Hepatic stellate cell (primary cell): ENCODE data around the gene SNRPN.
"Not testable (repeated sequence)": the region's sequence is repeated elsewhere in the genome, so short reads cannot be mapped to it uniquely, and the experiment has no call there.

ENCODE experiments used
- DNase-seq: peaks from one replicate; pipeline ENCODE4 v3.0.0; 2011; ENCODE audit warnings: low spot score

SNRPN gene

DNA sequence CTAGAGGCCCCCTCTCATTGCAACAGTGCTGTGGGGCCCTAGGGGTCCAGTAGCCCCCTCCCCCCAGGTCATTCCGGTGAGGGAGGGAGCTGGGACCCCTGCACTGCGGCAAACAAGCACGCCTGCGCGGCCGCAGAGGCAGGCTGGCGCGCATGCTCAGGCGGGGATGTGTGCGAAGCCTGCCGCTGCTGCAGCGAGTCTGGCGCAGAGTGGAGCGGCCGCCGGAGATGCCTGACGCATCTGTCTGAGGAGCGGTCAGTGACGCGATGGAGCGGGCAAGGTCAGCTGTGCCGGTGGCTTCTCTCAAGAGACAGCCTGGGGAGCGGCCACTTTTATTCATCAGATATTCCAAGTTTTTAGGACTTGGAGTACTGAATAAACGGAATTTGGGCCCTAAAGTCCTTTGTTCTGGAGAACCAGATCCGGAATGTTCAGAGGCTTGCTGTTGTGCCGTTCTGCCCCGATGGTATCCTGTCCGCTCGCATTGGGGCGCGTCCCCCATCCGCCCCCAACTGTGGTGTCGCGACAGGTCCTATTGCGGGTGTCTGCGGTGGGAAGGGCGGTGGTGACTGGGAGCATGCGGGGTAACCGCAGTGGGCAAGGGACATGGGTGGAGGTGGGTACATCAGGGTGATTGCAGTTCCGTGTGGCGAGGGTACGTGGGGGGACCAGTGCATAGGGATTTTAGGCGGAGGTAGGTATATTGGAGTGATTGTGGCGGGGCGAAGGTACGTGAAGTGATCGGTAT lies at the start of gene SNRPN, which contains the start of gene SNURF:
Gene SNRPN (plus strand): TSS at position 205 of the 748 bp plus-strand sequence. CDS start 19,467 bp downstream, outside the sequence.
Gene SNURF (plus strand): TSS at position 205 of the 748 bp plus-strand sequence. CDS start 62 bp downstream, at position 267.
- DNase-seq = peak; percentile 59

DNA sequence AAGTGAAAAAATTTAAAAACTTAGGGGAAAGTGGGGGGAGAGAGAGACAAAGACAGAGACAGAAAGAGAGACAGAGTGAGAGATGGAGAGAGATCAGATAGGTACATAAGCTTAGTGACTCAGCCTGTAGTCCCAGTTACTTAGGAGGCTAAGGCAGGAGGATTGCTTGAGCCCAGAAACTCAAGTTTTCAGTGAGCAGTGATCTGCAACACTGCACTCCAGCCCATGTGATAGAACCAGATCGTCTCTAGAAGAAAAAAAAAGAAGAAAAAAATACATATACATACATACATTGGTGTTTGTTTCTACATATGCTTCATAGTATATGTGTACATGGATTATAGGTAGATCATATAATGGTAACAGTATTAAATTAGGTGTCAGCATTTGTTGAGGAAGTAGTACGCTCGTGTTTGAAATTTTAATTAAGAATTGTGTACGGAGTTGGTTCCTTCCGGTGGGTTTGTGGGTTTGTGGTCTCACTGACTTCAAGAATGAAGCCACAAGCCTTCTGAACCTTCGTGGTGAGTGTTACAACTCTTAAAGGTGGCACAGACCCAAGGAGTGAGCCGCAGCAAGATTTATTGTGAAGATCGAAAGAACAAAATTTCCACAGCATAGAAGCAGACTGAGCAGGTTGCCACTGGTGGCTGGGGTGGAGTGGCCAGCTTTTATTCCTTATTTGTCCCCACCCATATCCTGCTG lies 38.3 kb upstream of the SNRPN start:
- DNase-seq = no peak

DNA sequence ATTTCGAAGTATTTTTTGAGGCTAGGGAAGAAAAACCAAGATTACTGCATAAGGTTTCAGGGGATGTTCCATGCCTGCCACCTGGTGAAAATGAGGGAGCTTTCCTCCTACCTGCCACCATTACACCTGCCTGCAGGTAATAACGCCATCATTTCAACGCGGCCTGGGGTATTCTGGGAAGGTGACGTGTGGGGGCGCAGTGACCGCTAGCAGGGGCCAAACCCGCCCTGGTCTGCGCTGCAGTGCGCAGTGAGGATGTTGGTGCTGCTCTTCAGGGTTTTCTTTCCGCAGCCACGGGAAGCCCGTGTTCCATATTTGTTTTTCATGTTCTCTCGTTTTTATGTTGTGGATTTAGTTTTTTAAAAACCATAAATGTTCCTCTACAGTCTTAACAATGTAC lies 37.4 kb upstream of the SNRPN start:
- no peak for DNase-seq

DNA sequence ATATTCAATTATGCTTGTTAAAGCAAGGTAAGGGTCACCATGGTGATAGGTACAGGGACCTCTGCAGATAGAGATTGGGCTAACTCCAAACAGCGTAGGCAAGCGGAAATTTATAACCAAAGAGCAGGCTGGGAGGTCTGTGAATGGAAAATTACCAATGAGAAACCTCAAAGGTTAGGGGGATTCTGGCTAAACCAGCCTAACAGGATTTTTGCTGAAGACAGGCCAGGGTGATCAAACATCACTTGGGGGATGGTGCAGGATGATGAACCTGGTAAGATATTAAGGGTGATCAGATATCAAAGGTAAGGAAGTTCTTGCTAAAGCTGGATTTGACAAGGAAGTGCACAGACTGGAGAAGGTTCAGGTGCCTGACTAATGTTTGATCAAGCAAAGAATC lies 35.3 kb upstream of the SNRPN start:
- DNase-seq = no peak

DNA sequence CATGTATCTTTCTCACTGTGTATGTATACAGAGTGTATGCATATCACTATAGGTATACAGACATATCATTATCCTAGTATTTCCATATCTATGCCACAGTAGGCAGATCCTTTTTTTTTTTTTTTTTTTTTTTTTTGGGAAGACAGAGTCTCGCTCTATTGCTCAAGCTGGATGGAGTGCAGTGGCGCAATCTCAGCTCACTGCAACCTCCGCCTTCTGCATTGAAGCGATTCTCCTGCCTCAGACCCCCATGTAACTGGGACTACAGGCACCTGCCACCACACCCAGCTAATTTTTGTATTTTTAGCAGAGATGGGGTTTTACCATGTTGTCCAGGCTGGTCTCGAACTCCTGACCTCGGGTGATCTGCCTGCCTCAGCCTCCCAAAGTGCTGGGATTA lies 32.0 kb upstream of the SNRPN start:
- DNase-seq = not testable (repeated sequence)

DNA sequence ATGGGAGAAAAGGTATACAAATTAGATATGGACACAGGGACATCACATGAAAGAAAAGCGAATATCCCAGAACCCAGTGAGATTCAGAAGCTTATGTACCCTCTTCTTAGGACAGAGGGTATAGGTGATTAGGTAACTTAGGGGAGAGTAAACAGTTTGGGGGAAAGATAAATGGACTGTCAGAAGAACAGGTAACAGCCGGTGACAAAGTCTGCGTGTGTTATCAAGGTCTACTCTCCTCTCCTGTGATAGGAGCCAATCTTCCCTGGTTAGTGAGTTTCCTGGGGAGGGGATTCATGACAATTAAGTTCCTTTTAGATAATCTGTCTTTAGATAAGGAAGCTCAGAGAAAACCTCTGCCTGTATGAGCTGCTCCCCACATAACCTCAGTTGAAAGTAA lies 30.6 kb upstream of the SNRPN start:
- no peak for DNase-seq

DNA sequence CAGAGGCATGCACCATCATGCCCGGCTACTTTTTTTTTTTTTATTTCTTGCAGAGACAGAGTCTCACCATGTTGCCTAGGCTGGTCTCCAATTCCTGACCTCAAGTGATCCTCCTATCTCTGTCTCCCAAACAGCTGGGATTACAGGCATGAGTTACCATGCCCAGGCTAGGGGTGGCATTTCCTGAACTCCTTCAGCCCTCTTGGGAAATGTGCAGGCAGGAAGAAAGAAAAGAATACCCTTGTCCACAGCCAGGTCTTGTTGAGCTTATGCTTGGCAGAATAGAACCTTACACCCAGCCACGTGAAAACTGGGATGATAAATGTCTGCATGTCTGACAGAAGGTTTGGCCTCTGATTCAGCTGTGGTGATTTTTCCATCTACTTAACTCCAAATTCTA lies 30.2 kb upstream of the SNRPN start:
- DNase-seq = no peak

DNA sequence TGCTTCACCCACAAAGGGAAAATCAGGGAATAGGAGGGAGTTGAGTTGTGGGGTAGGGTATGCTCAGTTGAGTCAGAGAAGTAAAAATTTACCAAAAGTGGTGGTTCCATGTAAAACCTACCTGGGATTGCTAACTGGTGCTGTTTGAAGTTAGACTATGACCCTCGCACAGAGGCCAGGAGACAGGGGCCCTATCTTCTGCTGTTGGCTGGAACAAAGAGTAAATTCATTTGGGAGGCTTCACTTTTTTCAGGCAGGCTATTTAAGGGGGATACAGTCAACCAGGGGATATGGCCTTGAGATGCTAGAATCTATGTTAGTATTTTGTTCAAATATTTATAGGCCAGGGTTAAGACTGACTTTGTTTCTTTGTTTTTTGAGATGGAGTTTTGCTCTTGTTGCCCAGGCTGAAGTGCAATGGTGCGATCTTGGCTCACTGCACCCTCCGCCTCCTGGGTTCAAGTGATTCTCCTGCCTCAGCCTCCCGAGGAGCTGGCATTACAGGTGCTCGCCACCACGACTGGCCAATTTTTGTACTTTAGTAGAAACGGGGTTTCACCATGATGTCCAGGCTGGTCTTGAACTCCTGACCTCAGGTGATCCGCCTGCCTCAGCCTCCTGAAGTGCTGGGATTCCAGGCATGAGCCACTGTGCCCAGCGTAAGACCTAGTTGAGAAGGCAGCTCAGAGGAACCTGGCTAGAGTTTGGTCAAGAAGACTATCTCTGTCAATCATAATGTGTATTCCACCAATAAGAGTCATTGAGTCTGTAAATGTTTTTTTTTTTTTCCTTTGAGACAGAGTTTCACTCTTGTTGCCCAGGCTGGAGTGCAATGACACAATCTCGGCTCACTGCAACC lies 22.7 kb upstream of the SNRPN start:
- DNase-seq = not testable (repeated sequence)

DNA sequence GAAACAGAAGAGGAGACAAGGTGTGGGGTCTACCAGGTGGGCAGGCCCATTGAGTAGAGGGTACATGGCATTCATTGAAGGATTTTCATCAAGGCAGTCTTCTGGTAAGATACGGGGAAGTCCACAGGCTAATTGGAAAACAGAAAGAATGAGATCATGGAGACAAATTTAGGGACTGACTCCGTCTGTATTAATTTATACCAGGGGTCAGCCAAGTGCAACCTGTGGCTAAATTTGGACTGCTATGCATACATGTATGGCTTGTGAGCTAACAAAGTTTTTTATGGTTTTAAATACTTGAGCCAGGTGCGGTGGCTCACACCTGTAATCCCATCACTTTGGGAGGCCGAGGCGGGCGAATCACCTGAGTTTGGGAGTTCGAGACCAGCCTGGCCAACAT lies 21.1 kb upstream of the SNRPN start:
- no peak for DNase-seq

DNA sequence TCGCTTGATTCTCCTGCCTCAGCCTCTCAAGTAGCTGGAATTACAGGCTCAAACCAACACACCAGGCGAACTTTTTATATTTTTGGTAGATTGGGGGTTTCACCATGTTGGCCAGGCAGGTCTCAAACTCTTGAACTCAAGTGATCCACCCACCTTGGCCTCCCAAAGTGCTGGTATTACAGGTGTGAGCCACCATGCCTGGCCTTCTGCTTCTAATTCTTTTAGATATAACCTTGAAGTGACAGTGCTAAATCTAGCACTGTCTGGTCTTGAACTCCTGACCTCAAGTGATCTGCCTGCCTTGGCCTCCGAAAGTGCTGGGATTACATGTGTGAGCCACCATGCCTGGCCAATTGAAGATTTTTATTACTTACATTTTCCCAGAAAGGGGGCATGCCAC lies 16.6 kb upstream of the SNRPN start:
- not testable (repeated sequence) for DNase-seq

DNA sequence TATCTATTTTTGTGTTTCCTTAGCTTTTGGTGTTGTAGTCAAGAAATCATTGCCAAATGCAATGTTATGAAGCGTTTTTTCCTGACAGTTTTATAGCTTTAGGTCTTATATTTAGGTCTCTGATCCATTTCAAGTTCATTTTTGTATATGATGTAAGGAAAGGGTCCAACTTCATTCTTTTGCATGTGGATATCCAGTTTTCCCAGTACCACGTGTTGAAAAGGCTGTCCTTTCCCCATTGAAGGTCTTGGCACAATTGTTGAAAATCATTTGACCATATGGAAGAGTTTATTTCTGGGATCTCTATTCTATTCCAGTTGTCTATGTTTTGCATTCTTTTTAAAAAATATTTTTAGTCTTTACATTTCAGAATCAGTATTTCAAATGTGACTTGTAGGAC lies 14.6 kb upstream of the SNRPN start:
- no peak for DNase-seq

DNA sequence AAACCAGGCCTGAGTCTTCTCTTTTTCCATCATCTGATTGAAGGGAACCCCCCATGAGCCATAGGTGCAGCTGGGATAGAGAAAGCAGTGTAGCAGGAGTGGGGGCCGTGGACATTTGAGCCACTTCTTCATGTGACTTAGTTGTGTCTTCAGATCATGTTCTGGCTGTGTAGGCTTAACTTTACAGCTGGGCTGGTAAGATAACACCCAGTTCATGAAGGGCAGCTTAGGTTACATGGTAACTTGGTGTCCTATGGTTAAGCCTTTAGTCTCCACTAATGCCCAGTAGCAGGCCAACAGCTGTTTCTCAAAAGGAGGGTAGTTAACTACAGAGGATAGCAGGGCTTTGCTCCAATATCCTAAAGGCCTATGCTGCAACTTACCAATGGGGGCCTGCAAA lies 11.4 kb upstream of the SNRPN start:
- DNase-seq = no peak

DNA sequence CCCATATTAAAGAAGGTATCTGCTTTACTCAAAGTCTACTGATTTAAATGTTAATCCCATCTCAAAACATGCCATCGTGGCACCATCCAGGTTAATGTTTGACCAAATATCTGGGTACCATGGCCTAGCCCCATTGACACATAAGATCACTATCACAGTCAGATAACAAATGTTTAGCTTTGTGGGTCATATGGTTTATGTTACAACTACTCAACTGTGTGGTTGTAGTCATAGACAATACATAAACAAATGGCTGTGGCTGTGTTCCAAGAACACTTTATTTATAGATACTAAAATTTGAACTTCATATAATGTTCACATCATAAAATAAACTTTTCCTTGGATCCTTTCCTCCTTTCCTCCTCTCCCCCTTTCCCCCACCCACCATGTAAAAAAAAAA lies 9.8 kb upstream of the SNRPN start:
- no peak for DNase-seq

DNA sequence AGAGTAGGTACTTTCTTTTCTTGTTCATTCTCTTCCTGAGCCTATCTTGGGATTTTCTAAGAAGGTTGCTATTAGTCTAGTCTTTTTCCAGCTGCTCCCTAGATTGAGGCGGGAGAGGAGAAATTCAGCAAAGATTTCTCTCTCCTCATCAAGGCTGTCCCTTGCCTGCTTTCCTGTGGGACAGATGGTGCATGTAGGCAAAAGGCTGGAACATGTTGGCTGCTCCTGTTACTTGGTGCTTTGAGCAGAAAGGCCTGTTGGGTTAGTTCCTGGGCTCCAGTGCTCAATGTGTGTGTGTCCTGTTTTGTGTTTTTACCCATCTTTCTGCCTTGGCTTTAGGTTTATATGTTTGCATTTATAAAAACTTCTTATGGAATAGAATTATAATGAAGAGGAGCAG lies 9.1 kb upstream of the SNRPN start:
- no peak for DNase-seq

DNA sequence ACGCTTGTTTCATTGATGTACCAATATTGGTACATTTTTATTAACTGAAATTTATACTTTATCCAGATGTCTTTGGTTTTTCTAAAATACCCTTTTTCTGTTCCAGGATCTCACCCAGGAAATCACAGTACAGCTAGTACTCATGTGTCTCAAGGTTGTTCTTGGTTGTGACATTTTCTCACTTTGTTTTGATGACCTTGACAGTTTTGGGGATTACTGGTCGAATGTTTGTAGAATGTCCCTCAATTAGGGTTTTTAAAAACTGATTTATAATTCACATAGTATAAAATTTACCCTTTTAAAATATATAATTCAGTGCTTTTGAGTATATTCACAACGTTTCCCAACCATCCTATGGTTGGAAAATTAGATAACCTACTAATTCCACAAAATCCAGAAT lies 6.3 kb upstream of the SNRPN start:
- no peak for DNase-seq

DNA sequence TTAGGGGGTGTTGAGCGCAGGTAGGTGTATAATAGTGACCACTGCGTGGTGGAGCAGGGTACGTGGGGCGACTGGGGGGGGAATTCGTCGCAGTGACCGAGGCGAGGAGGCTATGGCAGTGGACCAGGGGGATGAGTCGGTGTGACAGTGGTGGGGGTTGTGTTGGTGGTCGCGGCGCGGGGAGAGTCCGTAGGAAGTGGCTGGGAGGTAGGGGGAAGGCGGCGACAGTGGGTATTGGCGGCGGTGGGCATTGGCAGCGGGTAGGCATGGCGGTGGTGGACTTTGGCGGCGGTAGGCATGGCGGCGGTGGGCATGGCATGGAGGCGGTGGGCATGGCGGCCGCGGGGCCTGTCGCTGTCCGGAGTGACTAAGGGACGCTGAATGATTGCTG lies 739 bp downstream of the SNRPN start:
- DNase-seq = no peak

DNA sequence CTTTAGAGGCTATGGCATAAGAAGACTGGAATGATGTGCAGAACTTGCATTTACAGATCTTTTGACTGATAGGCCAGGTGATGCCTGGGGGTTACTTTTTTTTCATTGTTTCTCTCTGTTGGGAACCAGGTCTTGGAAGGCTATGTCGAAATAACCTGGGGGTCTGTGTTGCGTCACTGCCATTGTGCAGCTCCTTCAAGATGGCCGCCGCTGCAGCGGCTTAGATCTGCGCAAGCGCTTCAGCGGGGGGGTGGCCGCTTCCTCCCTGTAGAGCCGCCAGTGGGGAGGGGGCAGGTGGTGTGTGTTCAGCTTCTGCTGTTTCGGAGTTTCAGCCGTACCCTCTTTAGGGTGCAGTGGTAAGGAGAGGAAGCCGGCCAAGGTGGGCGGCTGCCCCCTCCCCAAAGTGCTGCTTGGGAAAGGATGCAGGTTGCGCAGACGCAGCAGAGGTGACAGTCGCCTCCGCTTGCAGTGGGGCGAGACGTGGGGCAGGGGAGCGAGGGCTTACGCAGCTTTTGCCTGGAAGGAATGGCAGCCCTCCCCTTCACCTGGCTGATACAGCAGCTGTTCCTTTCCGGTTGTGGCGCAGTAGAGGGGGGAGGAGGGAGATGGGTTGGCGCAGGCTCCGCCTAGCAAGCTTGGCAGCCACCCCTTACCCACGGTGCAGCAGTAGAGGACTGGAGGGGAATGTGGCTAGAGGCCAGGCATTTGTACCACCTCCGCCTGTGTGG lies 1.5 kb downstream of the SNRPN start:
- peak; percentile 66 for DNase-seq

DNA sequence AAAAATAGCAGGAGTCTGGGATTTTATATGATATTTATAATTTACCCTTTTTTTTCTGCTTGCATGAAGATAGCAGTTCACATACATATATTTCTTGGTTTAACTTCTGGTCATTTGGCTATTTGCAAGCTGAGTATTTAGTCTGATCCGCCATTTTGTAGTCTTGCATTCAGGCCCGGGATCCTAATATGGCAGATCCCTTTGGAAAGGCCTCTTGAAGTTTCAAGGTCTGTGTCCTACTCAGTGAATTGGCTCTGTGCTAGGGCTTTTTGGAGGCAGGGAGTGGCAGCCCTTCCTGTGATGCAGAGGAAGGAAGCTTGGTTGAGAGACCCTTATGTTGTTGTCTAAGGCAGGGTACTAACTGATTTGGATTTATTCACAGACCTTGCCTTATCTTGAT lies 2.9 kb downstream of the SNRPN start:
- peak; percentile 1 for DNase-seq

DNA sequence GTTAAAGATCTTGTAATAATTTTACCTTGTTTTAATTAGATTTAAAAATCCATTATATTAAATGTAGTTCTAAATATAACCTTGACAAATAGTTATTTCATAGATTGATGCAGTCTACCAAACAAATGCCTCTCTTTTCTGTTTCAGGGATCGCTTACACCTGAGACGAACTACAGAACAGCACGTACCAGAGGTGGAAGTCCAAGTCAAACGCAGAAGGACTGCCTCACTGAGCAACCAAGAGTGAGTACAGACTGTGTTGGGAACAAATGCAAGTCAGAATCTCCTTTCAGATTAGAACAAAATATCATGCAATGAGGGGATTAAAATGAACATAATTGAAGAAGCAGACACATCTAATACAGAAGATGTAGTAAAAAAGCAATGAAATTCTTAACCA lies 7.2 kb downstream of the SNRPN start:
- no peak for DNase-seq

DNA sequence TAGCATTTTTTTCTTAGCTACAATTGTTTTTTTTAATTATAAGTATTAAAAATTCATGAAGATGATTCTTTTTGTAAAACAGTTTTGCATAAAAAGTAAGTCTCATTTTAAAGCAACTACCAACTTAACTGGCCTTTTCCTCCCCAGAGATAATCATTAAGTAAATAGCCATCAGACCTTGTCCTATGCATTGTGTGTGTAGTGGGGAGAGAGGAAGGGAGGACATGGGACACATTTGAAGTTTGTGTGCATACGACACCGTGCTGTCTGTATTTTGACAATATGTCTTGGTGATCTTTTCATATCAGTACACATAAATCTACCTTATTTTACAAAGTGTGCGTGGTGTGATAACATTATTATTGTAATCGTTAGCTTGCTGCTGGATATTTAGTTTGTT lies 8.1 kb downstream of the SNRPN start:
- no peak for DNase-seq

DNA sequence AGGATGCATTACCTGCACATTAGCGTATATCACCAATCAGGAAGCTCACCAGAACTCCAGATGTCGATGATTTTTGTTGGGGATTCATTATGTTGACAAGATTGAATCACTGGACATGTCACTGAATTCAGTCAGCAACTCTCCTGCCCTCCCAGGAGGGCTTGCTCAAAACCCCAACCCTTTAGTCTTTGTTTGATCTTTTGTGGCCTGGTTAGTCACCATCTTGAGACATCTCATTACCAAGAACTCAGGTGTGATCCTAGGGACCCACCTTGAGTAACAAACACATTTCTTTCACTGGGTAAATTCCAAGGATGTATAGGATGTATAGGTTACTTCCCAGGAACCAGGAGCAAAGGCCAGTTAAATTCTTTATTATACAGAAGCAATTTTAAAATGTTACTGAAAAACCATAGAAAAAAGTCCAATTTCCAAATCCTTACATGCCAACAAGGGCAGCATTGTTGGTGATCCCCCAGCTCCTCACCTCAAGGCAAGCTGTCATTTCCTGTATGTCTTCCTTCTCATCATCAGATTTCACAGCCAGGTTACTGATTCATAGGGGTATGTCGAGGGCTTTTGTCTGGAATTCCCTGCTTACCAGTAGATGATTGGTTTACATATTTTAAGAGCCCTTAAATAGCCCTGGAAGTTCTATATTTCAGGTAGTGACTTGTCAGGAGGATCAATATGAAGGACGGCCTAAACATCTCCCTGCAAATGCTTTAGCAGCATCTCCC lies 11.7 kb downstream of the SNRPN start:
- no peak for DNase-seq
